NCI-H1417 (cell line): ENCODE measurements around the gene FXR2.

Experiments used
- DNase-seq, 3 experiments: peaks; one replicate each; lab custom pipeline; 2025; lab: John Stamatoyannopoulos, UW

Gene FXR2

GRCh38 chr17:7552621-7553051 lies 62.1 kb downstream of the FXR2 start:
- no peak for DNase-seq

GRCh38 chr17:7551396-7551795 lies 63.3 kb downstream of the FXR2 start:
- no peak for DNase-seq

- DNase-seq: no peak
Measured at GRCh38 chr17:7550344-7550743, 64.4 kb downstream of the FXR2 start.

- peak in 2 of 3 experiments; percentile 2 to 27 for DNase-seq
Measured at GRCh38 chr17:7549401-7550055, 65.2 kb downstream of the FXR2 start.

- DNase-seq: peak in 2 of 3 experiments; percentile 27 to 36
Measured at GRCh38 chr17:7548585-7549400, 65.9 kb downstream of the FXR2 start, which contains the start of gene TNFSF12. Gene TNFSF12, plus strand, starts transcription at chr17:7549058. Its CDS starts 96 bp downstream, at chr17:7549154.

- peak in 1 of 3 experiments; percentile 0 for DNase-seq
Measured at GRCh38 chr17:7544911-7545310, 69.8 kb downstream of the FXR2 start.
